Activated CD8-positive, alpha-beta memory T cell treated with anti-CD3 and anti-CD28 coated beads for 36 hours (primary cell): ENCODE results near the gene ATP9B. TPM values are rescaled to one million over a fixed set of nuclear protein-coding genes. Genes with fewer than 3 reads are reported as not detected.

Experiments used
- CTCF ChIA-PET: fragments of 350-600 bp; sonication (Branson Sonifier 250); formaldehyde crosslinking; loops from one replicate; lab custom pipeline; 2021; ENCODE audit warnings: antibody characterized with exemption; lab: Charles Lee
- POLR2A ChIA-PET: fragments of 350-600 bp; sonication (Branson Sonifier 250); formaldehyde crosslinking; loops from one replicate; lab custom pipeline; 2021; ENCODE audit warnings: antibody characterized with exemption; lab: Charles Lee
- total RNA-seq, 2 experiments: library from RNA; stranded (reverse); gene quantifications; one replicate each; pipeline ENCODE4 v1.2.3, GENCODE V29; 2021

Gene ATP9B
- total RNA-seq, 2 experiments from 2014 or later, result 19.6 to 20.4 TPM

DNA sequence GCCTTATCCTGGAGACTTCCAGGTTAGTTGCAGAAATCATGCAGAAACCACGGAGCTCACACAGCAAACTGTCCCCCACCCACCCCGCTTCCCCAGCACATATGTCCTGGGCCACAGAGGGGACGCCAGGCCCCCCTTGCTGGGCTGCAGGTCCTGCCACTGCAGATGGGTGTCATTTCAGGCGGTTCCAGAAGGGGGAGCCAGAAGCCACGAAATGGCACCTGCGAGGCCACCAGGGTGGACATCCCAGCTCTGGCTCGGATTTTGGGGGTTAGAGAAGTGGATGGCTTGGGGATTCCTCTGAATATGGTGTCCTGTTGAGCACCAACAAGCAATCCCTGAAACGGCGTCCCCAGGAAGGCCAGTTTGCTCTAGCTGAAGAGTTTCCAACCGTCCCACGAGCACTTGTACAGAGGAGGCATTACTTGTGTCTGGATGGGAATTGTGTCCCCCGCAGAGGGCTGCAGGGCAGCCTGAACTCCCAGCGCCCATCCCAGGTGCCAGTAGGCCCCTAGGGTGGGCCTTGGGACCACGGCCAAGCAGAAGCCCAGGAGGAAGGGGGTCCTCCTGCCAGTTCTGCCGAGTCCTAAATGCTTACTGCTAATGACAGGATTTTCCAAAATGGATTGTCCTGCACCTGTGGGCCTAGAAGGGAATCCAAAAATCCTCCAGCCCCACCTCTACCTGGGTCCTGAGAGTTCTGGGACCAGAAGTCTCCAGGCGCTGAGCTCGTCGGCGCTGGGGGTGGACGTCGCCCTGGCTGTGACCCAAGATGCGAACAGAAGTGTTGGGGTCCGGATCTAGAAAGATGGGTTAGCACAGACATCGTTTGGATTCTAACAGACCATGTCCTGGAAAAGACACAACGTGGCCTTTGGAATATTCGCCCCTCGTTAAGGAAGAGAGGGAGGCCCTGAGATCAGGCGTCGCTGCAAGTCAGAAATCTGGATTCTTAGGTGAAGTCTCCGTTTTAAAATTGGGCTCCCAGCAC is 311.9 kb downstream of the ATP9B start:
- POLR2A ChIA-PET, result interaction anchor here (1.1 kb wide), 1 partner anchor 12 kb away, joined by 3 read pairs; no protein-coding TSS in a partner anchor

DNA sequence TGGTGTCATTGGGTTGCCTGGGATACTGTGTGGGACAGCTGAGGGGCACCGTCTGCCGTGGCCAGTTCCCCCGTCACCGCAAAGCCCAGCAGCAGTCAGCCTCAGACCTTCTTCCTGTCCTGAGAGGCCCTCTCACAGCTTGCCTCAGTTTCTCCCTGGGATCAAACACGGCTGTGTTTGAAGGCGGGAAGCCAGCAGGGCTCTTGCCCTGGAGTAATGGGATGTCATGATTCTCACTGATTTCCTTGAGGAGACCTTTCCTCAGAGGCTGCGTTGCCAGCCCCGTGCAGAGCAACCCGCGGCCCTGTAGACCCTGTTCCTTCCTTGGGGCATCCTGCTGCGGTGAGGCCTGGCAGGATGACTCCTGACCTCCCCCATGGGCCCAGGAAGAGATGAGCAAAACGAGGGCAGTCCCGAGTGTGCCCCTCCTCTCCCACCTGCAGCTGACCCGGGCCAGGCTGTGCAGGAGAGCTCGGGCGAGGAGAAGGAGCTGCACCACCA is 312.7 kb downstream of the ATP9B start:
- ChIA-PET CTCF (interaction anchor here (1.0 to 4.4 kb wide), 9 partner anchors 11 to 315 kb away, joined by 3 to 37 read pairs (median 3); no protein-coding TSS in a partner anchor), POLR2A (no interaction called here)

More for the DNA sequence above, 311.9 kb downstream of the ATP9B start:
- CTCF ChIA-PET, result interaction anchor here (0.7 to 4.4 kb wide), 19 partner anchors 12 to 316 kb away, joined by 3 to 37 read pairs (median 3); no protein-coding TSS in a partner anchor

DNA sequence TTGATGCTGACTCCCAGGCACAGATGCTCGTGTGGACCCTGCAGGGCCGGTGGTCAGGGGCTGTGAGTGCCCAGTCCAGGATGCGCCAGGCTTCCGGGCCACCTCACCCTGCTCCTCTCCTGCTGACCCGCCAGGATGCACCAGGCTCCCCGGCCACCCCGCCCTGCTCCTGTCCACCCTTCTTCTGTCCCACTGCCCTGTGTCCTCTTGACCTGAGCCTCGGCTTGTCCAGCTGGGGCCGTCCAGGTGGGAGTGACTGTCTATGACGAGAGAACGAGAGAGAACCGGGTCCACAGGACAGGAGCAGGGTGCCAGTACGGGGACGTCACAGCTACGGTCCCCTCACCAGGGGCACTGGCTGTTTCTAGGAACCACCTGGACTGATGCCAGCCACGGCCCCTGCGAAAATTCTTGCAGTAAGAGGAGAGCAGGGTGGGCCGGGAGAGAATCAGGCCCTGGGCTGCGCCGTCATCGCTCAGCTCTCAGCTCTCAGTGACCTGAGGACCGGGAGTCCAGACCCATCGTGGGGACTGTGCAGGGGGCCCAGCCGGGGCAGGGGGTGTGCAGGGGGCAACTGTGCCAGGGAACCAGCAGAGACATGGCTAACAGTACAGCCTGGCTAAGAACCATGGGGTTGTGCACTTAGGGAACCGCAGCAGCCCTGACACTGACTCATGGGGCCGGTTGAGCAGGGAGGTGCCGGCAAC is 313.6 kb downstream of the ATP9B start:
- ChIA-PET POLR2A (no interaction called here), CTCF (interaction anchor here (1.2 to 1.4 kb wide), 2 partner anchors 10 to 147 kb away, joined by 4 to 5 read pairs; no protein-coding TSS in a partner anchor)

DNA sequence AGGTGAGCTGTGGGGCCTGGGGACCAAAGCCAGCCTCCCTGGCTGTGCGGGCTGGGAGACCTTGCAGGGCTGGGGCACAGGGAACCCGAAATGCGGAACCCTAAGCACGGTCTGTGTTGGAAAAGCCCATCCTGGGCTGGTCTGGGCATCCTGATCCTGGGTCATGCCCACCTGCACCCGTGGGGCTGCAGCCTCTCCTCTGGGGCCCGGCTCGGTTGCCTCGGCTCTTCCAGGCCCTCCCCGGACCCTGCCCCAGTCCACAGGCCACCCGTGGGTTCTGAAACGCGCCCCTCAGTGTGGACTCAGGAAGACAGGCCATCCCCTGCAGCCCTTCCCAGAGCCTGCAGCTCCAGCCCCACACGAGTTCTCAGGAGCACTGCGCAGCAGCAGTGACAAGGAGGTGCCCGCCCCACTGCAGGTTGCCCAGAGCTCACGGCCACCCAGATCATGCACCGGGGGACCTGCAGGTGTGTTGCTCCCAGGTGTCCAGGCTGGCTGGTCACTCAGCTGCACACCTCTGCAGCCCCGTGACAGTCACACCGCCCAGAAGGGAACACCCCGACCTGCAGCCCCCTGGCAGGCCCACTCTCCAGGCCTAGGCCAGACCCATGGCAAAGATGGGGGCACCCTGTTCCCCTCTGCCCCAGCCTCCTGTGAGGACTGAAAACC is 314.3 kb downstream of the ATP9B start:
- CTCF ChIA-PET, result interaction anchor here (1.2 to 1.4 kb wide), 2 partner anchors 10 to 146 kb away, joined by 4 to 5 read pairs; no protein-coding TSS in a partner anchor
- POLR2A ChIA-PET, result no interaction called here

DNA sequence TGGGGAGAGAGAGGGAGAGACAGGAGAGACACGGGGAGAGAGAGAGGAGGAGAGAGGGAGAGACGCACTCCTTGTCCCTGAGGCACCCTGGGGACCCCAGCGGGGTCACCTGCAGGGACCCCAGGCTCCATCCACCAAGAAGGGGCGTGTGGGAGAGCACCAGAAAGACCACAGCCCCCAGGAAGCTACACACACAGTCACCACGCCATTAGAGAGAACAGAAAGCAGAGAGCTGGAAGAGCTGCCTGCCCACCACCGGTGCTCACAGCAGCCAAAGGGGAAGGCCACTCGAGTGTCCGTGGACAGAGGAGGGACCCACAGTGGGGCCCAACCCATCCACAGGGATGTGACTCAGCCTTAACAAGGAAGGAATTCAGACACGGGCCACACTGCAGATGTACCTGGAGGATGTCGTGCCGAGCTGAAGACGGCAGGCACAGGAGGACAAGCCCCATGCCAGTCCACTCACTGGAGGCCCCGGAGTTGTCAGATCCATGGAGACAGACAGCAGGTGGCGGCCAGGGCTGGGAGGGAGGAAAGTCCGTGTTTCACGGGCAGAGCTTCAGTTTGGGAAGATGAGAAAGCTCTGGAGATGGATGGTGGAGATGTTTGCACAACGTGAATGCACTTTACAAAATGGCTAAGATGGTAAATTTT is 315.1 kb downstream of the ATP9B start:
- CTCF ChIA-PET, result no interaction called here
- POLR2A ChIA-PET, result no interaction called here

DNA sequence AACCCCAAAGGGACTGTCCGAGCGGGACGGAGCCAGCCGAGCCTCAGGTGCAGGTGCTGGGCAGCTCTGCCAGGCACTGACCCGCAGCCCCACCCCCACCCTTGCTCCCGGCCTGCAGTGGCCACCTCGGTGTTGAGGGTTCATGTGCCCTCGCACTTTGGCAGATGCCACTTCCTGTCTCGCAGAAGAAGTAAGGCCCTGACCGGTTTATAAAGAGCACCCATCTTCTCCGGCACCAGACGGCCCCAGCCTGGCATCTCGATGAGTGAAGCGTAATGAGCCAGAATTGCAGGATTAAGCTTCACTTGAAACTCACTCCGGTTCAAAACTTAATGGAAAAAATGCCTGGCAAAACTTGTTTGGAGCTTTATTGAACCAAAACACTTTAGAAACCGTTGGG is 315.6 kb downstream of the ATP9B start:
- ChIA-PET CTCF (no interaction called here), POLR2A (no interaction called here)

DNA sequence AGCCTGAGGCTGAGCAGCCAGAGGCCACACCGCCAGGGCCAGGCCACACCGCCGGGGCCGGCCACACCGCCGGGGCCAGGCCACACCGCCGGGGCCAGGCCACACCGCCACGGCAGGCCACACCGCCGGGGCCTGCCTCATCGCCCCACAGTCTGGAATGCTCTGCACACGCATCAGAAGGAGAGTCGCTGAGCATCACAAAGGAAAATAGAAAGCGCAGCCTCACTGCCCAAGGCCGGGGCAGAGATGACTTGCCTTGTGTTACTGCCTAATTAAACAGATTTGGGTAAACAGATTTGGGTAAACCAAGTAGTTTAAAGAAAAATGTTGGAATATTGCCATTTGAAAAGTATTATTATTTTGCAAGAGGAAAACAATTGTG is 316.1 kb downstream of the ATP9B start:
- ChIA-PET CTCF (no interaction called here), POLR2A (no interaction called here)

DNA sequence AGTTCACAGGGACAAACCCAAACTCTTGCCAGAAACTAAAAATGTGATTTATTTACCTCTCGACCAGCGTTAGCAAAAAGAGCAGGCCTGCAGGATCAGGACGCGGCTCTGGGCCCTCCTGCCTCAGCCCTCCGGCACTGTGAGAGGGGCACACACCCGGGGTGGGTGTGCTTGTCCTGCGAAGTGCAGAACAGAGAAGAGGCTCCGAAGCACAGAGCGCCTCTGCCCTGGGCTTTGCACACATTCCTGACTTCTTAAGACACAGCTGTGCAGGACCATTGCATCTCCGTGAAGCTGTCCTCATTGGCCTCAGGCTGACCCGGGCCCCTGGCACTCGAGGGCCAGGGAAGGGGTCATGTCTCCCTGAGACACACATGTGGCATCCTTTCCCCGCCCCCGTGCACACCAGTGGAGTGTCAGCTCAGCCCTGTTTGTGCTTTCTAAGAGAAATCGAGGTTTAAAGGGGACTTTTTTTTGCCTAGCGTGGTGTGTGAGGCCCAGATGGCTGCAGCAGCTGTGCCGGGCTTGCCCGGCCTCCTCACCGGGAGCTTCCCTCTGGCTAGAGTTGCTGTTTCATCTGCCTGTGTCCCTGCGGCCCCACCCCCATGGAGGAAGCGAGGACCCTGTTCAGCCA is 316.6 kb downstream of the ATP9B start:
- ChIA-PET POLR2A (no interaction called here), CTCF (no interaction called here)

DNA sequence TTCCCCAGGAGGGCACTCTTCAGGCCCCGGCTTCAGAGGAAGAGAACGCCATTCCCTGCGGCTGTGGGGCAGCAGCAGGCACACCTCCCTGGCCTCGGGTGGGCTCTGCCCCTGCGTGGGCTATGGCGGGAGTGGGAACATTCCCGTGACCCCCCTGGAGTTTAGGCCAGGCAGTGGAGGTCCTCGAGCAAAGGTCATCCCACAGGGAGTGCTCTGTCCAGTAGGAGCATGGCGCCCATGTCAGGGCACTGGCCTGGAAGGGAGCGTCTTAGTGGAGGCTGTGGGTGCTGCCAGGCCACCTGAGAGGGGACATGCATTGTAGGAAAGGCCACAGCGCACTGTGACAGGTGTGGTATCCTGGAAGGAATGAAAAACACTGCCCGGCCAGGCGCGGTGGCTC is 317.4 kb downstream of the ATP9B start:
- POLR2A ChIA-PET, result no interaction called here
- CTCF ChIA-PET, result interaction anchor here (0.7 kb wide), 1 partner anchor 564 kb away, joined by 4 read pairs; no protein-coding TSS in a partner anchor

DNA sequence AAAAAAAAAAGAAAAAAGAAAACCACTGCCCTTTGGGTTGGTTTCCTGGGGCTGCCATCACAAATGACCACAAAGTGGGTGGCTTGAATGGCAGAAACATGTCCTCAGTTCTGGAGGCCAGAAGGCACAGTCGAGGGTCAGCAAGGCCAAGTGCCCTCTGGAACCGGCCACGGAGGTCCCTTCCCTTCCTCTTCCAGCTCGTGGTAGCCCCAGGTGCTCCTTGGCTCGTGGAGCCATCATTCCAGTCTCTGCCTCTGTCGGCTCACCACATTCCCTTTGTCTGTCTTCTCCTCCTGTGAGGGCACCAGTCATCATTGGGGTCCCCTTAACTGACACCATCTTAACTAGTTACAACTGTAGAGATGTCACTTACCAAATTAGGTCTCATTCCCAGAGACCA is 318.0 kb downstream of the ATP9B start:
- POLR2A ChIA-PET, result interaction anchor here (1.0 kb wide), 1 partner anchor 396 kb away, joined by 4 read pairs; no protein-coding TSS in a partner anchor
- CTCF ChIA-PET, result interaction anchor here (0.7 kb wide), 1 partner anchor 563 kb away, joined by 4 read pairs; no protein-coding TSS in a partner anchor

DNA sequence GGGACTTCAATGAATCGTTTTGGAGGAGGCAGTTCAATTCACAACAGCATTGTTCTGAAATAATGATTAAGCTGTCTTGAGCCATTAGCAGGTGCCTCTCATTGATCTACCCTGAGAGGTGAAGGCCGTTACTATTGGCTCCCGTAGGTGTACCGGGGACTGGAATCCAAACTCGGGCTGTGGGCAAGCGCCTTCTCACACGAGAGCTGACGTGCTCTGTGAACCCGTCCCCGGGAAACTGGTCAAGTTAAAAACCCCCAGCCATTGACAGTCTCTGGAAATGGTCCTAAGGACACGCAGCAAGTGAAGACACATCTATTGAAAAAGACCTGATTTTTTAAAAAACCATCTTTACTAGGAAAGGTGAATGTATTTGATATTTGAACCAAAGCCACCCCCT is 318.4 kb downstream of the ATP9B start:
- POLR2A ChIA-PET, result interaction anchor here (1.0 kb wide), 1 partner anchor 396 kb away, joined by 4 read pairs; no protein-coding TSS in a partner anchor
- CTCF ChIA-PET, result no interaction called here

DNA sequence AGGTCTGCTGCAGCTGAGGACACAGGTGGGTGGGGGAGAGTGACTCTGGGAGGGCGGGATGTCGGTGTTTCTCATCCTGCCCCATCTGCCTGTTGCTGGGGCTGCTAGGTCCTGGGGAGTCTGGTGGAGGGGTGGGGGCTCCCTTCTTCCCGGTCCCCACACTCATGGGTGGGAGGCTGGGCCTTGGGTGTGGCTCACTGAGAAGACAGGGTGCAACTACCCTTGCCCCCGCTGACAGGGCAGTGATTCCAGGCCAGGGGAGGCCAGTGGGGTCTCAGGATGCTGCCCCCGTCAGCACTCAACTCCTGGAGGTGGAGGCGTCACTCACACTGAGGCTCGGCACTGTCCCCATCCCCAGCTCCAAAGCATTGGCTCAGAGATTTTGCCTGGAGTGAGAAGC is 318.8 kb downstream of the ATP9B start:
- ChIA-PET POLR2A (interaction anchor here (1.0 kb wide), 1 partner anchor 395 kb away, joined by 4 read pairs; no protein-coding TSS in a partner anchor), CTCF (interaction anchor here (1.3 kb wide), 1 partner anchor 10 kb away, joined by 3 read pairs; no protein-coding TSS in a partner anchor)

DNA sequence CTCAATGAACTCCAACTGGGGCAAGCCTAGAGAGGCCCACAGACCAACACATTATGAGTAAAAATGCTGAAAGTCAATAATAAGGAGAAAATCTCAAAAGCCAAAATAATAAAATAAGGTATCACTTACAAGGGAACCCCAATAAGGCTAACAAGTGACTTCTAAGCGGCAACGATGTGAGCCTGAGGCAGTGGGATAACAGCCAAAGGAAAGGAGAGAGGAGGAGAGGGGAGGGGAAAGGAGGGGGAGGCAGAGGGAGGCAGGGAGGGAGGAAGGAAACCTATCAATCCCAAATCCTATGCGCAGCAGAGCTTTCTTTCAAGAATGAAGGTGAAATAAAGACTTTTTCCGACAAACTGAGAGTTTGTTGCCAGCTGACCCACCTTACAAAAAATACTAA is 320.5 kb downstream of the ATP9B start:
- CTCF ChIA-PET, result no interaction called here
- POLR2A ChIA-PET, result no interaction called here

DNA sequence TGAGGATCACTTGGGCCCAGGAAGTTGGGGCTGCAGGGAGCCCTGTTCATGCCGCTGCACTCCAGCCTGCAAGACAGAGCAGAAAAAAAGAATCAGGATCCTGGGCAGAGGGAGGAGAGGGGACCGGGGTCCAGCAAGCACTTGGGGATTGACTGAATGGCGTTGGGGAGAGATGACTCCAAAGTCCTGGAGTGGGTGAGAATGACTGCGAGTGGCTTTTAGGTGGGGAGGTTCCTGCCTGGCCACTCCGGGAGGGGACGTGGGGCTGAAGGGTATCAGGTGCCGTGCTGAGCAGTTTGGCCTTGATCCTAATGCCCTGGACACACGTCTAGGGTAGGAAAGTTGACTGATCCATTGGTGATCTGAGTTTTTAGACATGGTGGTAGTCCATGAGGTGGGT is 323.0 kb downstream of the ATP9B start:
- ChIA-PET CTCF (interaction anchor here (0.8 to 5.1 kb wide), 4 partner anchors 12 to 133 kb away, joined by 3 to 37 read pairs (median 4); no protein-coding TSS in a partner anchor), POLR2A (interaction anchor here (1.3 to 1.8 kb wide), 2 partner anchors 11 to 13 kb away, joined by 3 to 4 read pairs; no protein-coding TSS in a partner anchor)

DNA sequence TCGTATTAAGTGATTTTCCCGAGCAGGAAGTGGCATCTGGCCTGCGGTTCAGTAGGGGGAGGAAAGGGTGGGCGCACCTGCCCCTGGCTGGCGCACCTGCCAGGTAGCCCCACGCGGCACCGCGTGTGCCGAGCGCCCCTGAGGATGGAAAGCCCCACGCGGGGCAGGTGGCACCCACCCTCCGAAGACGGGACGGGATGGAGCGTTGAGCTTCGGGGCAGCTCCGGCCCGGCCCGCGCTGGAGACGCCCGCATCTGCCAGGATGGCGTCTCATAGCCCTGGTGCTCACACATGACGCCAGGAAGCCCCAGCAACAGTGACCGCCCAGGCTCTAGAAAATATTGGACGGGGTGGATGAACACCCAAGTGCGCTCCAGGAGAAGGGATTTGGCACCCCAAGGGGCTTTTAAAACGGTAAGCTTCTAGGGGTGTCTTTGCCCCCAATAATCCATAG is 324.0 kb downstream of the ATP9B start:
- CTCF ChIA-PET, result interaction anchor here (0.8 to 5.1 kb wide), 6 partner anchors 10 to 135 kb away, joined by 3 to 37 read pairs (median 6); no protein-coding TSS in a partner anchor
- POLR2A ChIA-PET, result interaction anchor here (0.6 to 1.8 kb wide), 6 partner anchors 12 to 286 kb away, joined by 3 to 13 read pairs (median 4); no protein-coding TSS in a partner anchor

DNA sequence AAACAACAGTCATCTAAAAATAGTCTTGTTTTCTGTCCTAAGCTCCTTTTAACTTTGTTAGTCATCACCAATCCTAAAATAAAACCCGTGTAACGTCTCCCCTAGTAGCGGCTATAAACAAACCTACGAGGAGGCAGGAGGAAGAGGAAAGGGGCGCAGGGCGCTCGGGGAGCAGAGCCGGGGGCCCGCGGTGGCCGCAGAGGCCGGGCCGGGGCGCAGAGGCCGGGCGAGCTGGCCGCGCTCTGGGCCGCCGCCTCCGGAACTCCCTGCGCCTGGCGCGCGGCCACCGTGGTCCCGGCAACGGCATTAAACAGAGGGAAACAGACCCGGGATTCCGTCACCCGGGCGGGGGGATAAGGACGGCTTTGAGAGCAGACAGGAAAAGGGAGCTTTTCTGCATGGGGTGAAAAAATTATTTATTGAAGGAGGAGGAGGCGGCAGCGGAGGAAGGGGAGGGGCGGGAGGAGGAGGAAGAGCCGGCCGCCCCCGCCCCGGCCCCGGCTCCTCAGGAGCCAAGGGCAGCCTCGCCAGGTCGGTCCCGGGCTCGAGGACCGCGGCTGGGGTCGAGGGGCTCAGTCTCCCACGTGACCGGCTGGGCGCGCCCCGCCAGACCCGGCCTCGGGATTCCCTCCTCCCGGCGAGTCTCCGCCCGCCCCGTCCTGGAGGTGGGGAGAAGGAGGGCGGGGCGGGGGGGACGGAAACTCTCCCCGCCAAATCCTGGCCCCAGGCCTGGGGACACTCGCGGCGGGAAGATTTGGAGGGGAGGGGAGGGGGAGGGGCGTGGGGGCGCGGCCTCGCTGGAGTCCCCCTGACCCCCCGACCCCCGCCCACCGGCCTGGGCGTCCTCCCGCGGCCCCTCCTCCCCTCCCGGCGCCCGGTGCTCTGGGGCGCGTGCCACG is 324.7 kb downstream of the ATP9B start:
- ChIA-PET POLR2A (interaction anchor here (0.6 to 1.8 kb wide), 7 partner anchors 12 to 285 kb away, joined by 3 to 13 read pairs (median 3); no protein-coding TSS in a partner anchor), CTCF (interaction anchor here (1.3 to 5.1 kb wide), 6 partner anchors 11 to 134 kb away, joined by 5 to 37 read pairs (median 6); no protein-coding TSS in a partner anchor)
